WI38 (cell line): ENCODE data around the gene PCED1B.
"Not testable (repeated sequence)": the region's sequence is repeated elsewhere in the genome, so short reads cannot be mapped to it uniquely, and the experiment has no call there.

Experiments
- H3K4me3 ChIP-seq: 2 replicates; pipeline ENCODE4 v1.5.1; 2011; ENCODE audit warnings: low read depth, mild to moderate bottlenecking, control low read depth, low read length
- TF ChIP-seq, protein P1 (sequence below): IDR thresholded peaks from 2 replicates; pipeline ENCODE4 v1.5.1; 2012; ENCODE audit warnings: low read depth, mild to moderate bottlenecking, control low read depth, low read length

Gene PCED1B

DNA sequence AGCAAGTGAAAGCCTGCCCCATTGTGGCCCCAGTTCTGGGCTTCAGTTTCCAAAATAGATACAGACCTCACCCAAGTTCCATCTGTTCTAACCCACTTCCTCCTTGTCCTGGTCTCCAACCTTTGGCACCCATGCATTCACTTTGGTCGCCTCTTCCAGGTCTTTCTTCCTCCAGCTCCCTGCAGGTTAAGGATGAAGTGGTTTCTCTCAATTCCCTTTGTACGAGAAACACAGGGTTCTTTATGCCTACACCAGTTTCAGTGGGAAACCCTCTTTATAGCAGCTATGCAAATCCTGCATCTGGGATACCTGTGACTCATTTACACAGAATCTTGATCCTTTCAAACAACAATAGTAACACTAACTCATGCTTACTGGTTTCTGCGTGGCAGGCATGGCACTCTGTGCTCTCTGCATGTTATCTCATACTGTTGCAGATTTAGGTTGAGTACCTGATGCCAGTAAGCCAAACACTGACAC, 110.9 kb downstream of the PCED1B start:
- TF ChIP-seq, protein P1, sequence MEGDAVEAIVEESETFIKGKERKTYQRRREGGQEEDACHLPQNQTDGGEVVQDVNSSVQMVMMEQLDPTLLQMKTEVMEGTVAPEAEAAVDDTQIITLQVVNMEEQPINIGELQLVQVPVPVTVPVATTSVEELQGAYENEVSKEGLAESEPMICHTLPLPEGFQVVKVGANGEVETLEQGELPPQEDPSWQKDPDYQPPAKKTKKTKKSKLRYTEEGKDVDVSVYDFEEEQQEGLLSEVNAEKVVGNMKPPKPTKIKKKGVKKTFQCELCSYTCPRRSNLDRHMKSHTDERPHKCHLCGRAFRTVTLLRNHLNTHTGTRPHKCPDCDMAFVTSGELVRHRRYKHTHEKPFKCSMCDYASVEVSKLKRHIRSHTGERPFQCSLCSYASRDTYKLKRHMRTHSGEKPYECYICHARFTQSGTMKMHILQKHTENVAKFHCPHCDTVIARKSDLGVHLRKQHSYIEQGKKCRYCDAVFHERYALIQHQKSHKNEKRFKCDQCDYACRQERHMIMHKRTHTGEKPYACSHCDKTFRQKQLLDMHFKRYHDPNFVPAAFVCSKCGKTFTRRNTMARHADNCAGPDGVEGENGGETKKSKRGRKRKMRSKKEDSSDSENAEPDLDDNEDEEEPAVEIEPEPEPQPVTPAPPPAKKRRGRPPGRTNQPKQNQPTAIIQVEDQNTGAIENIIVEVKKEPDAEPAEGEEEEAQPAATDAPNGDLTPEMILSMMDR: no peak
- H3K4me3 ChIP-seq: no peak overlapping the region

DNA sequence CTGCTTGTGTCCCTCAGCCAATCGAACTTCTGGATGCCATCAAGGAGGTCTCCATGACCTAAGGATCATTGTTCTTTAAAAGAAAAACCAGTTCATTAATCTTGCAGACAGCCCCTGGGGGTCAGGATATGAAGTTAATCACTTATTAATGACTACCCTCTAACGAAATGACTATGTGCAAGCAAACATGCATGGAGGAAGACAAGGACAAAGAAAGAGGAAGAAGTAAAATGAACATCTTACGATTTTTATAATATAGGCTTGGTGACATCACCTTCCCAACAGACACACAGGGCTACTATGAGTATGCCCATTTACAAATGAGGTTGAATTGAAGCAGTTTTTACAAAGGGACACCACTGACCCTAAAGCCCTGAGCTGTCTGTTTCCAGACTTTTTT, 111.5 kb downstream of the PCED1B start:
- TF ChIP-seq, protein P1: no peak
- no peak overlapping the region for H3K4me3 ChIP-seq

GRCh38 chr12:47192051-47192450, 112.6 kb downstream of the PCED1B start:
- no peak overlapping the region for H3K4me3 ChIP-seq
- TF ChIP-seq, protein P1: no peak

- no peak overlapping the region for H3K4me3 ChIP-seq
- TF ChIP-seq, protein P1: no peak
These were observed 113.6 kb downstream of the PCED1B start for GRCh38 chr12:47193066-47193465.

GRCh38 chr12:47194501-47194900, 115.1 kb downstream of the PCED1B start:
- H3K4me3 ChIP-seq: no peak overlapping the region
- TF ChIP-seq, protein P1: no peak

DNA sequence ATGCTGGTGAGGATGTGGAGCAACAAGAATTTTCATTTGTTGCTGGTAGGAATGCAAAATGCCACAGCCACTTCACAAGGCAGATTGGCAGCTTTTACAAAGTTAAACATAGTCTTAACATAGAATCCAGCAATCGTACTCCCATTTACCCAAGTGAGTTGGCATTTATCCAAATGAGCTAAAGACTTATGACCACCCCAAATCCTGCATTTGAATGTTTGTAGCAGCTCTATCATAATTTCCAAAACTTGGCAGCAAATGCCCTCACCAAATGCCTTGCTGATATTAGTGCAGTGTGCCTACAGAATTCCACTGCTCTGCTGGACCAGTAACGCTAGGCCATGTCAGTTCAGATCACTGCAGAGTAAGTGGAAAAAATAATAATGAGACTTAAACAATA, 121.0 kb downstream of the PCED1B start:
- no peak overlapping the region for H3K4me3 ChIP-seq
- TF ChIP-seq, protein P1: no peak

DNA sequence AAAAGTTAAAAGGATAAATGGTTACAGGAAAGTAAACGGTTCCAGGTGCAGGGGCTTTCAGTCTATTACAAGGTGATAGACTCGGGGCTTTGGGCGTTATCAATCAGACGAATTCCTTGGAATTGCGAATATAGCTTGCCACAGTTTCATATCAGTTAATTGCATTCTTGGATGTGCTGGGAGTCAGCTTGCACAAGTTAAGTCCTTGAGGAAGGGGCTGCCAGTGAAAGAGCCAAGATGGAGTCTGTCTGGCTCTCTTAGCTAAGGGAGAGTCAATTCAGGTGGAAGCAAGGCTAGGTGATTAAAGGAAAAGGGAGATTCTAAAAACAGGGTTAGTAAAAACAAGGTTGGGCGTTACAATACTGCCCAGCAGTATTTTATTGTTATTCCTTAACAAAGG, 121.8 kb downstream of the PCED1B start:
- H3K4me3 ChIP-seq: not testable (repeated sequence)

DNA sequence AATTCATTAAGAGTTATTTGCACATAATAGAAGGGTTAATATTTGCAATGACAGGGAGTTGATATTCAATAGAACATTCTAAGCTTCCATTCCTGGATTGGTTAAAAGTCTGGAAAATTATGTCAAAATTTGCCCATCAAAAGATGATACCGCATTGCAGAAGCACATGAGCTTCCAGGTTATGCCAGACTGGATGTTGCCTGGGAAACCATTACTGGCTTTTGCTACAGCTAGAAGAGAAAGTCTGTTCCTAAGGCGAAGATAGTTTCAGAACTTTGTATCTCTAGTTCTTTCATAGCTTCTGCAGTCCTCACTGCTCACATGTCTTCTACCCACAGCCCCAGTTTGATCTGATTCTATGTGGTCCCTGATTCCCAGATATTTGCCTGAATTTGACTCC, 122.8 kb downstream of the PCED1B start:
- TF ChIP-seq, protein P1: no peak
- no peak overlapping the region for H3K4me3 ChIP-seq
